HL-60/S4 treated with phorbol 12-myristate 13-acetate at 8.2 ng/mL for 4 days and 3 days (cell line): ENCODE data around the gene CSNK1G3.
"Not testable (repeated sequence)": the region's sequence is repeated elsewhere in the genome, so short reads cannot be mapped to it uniquely, and the experiment has no call there.

Source experiments
- in situ Hi-C: fragments of 300-500 bp; cut with MboI; formaldehyde crosslinking; loops from 2 replicates; pipeline ENCODE4 v1.15.0; 2022; ENCODE audit warnings: low sequenced_read_pairs

CSNK1G3 gene

GRCh38 chr5:123636006-123636405 lies 124.0 kb downstream of the CSNK1G3 start:
- in situ Hi-C loops = no loop called here

DNA sequence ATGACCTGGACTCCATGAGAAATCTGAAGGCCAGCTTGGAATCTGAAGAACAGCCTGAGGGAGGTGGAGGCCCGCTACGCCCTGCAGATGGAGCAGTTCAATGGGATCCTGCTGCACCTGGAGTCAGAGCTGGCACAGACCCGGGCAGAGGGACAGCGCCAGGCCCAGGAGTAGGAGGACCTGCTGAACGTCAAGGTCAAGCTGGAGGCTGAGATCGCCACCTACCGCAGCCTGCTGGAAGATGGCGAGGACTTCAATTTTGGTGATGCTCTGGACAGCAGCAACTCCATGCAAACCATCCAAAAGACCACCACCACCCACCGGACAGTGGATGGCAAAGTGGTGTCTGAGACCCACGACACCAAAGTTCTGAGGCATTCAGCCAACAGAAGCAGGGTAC lies 125.1 kb downstream of the CSNK1G3 start:
- in situ Hi-C loops = not testable (repeated sequence)

DNA sequence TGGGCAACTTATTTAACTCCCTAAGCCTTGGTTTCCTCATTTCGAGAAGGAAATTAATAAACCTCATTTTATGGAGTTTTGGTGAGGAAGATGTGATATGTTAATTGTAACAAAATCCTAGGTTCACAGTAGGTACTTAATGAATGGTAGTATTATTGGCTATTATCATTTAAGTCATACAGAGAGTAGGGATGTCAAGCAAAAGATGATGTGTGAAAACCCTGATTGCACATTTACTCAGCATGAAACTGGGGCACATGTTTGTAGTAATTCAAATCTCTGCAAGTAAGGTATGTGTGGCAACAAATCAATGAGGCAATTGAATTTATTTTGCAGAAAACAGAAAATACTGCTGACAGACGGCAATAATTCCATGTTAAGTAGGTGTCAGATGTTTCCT lies 127.3 kb downstream of the CSNK1G3 start:
- in situ Hi-C loops = no loop called here

DNA sequence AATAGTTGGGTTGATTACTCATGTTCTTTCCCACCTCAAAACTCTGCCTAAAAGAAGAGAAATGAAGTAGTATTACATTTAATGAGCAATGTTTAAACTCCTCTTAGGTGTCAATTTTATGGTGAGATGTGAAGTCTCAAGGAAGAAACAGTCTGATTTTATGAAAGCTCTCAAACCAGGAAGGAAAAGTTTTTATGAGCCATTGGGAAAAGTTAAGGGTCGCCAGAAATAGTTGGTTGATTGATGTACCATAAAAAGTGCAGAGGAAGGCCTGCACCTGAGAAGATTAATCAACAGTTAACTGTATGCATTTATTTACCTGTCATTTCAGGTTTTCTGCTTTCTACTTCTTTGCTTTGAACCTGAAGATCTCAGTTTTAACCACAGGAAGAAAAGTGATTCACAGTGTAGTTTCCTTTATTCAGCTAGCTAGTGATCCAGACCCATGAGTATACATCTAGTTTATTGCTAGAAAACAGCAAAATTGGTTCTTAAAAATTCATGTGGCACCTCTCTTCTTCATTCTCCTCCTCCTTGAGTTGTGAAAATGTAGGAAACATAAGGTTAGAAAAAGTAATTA lies 133.1 kb downstream of the CSNK1G3 start:
- in situ Hi-C loops = no loop called here

GRCh38 chr5:123647066-123647465 lies 135.1 kb downstream of the CSNK1G3 start:
- in situ Hi-C loops = no loop called here

DNA sequence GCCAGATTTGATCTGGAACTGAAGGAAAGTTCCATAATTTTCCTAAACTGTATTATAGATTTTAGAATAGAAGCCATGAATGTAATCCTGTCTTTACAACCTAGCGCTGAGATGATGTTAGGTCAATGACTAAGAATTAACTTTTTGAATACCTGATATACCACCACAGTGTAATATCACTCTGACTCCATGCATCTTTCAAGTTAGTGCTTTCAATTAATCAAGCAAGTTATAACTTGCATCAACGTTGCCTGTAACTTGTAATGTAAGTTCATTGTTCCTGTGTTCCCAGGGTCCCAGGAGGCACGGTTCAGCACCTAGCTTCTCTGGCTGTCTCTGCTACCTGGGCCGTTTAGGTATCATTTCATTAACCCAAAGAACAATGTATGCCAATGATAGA lies 139.3 kb downstream of the CSNK1G3 start:
- in situ Hi-C loops = no loop called here

GRCh38 chr5:123659011-123659410 lies 147.0 kb downstream of the CSNK1G3 start:
- in situ Hi-C loops = no loop called here

- in situ Hi-C loops = no loop called here
These were observed 147.5 kb downstream of the CSNK1G3 start for GRCh38 chr5:123659495-123659894.

GRCh38 chr5:123664961-123665360 lies 153.0 kb downstream of the CSNK1G3 start:
- in situ Hi-C loops = no loop called here

- in situ Hi-C loops = no loop called here
These were observed 153.9 kb downstream of the CSNK1G3 start for GRCh38 chr5:123665822-123666371.
